HCT116 (cell line): ENCODE measurements around the gene RECK. TPM values are rescaled to one million over a fixed set of nuclear protein-coding genes. Genes with fewer than 3 reads are reported as not detected.

Experiments used
- ATAC-seq: fragments of 200-7000 bp; cut with Tn5 transposase; 2 replicates; pipeline ENCODE4 v1.9.1; 2020; ENCODE audit warnings: mild to moderate bottlenecking, moderate library complexity
- BruUV-seq: library from RNA; stranded (reverse); fragments of 400-500 nt; replicated peaks from 2 replicates; lab custom pipeline; 2021; lab: Mats Ljungman, UMichigan
- CTCF ChIA-PET: fragments of 300-600 bp; sonication (Branson Sonifier 250); formaldehyde crosslinking; loops from one replicate; lab custom pipeline; 2021; ENCODE audit warnings: antibody characterized with exemption; lab: Charles Lee
- POLR2A ChIA-PET: fragments of 300-600, 350-600 bp; sonication (Branson Sonifier 250); formaldehyde crosslinking; loops from one replicate; lab custom pipeline; 2021; ENCODE audit warnings: antibody characterized with exemption; lab: Charles Lee
- RAD21 ChIA-PET, 2 experiments: fragments of 300-600 bp; sonication (Branson Sonifier 250); formaldehyde crosslinking; loops; one replicate each; lab custom pipeline; 2023; ENCODE audit warnings: low total read pairs in 2 of 2; ENCODE audit not compliant: uncharacterized antibody in 2 of 2, unreplicated experiment in 2 of 2, low non-redundant PET in 1 of 2; lab: Charles Lee
- DNase-seq: peaks from one replicate; pipeline ENCODE4 v3.0.0-alpha.2; 2010; ENCODE audit warnings: low read depth, low spot score
- H2AFZ ChIP-seq: fragments of 200-600 bp; shearing (Covaris generic), sonication (generic); 2 replicates; pipeline ENCODE4 v1.6.1; 2017; ENCODE audit warnings: low read depth, mixed run types, mixed read lengths, antibody characterized with exemption, low read length; ENCODE audit not compliant: poor library complexity, severe bottlenecking
- H3K27ac ChIP-seq: 2 replicates; pipeline ENCODE4 v1.5.1; 2012; ENCODE audit warnings: low read depth, low read length
- H3K27me3 ChIP-seq: fragments of 200-600 bp; sonication (generic); 2 replicates; pipeline ENCODE4 v1.6.1; 2016; ENCODE audit warnings: mixed run types, low read length, mixed read lengths; ENCODE audit not compliant: insufficient read depth
- H3K36me3 ChIP-seq, 2 experiments: fragments of 200-500 bp in 1 of 2; fragments of 200-600 bp in 1 of 2; sonication (Bioruptor generic) in 1 of 2; sonication (generic) in 1 of 2; 2 replicates each; pipeline versions ENCODE4 v1.5.1 to v1.6.1; 2014 to 2016; ENCODE audit warnings: low read length in 2 of 2, inconsistent platforms in 1 of 2, mixed read lengths in 1 of 2, mixed run types in 1 of 2; ENCODE audit not compliant: insufficient read depth in 2 of 2, control insufficient read depth in 1 of 2
- H3K4me1 ChIP-seq, 2 experiments: fragments of 200-600 bp in 1 of 2; sonication (generic) in 1 of 2; 2 replicates each; pipeline versions ENCODE4 v1.5.1 to v1.6.1; 2012 to 2017; ENCODE audit warnings: low read length in 2 of 2, inconsistent platforms in 1 of 2, mild to moderate bottlenecking in 1 of 2, mixed read lengths in 1 of 2, mixed run types in 1 of 2, moderate library complexity in 1 of 2; ENCODE audit not compliant: insufficient read depth in 2 of 2, control insufficient read depth in 1 of 2
- H3K4me2 ChIP-seq: fragments of 200-600 bp; sonication (generic); 2 replicates; pipeline ENCODE4 v1.6.1; 2017; ENCODE audit warnings: mixed run types, low read length, mixed read lengths
- H3K4me3 ChIP-seq, 2 experiments: fragments of 200-600 bp in 1 of 2; sonication (generic) in 1 of 2; replicated peaks in 1 of 2; 2 replicates each; pipeline ENCODE4 v1.5.1; 2011 to 2016; ENCODE audit warnings: low read length in 2 of 2, control low read depth in 1 of 2, low read depth in 1 of 2, mild to moderate bottlenecking in 1 of 2, mixed read lengths in 1 of 2, mixed run types in 1 of 2
- H3K79me2 ChIP-seq: fragments of 200-600 bp; sonication (generic); 2 replicates; pipeline ENCODE4 v1.6.1; 2017; ENCODE audit warnings: mild to moderate bottlenecking, mixed run types, low read length, moderate library complexity, mixed read lengths; ENCODE audit not compliant: insufficient read depth
- H3K9ac ChIP-seq: fragments of 200-600 bp; sonication (generic); 2 replicates; pipeline ENCODE4 v1.6.1; 2016; ENCODE audit warnings: low read length, mixed read lengths
- H3K9me2 ChIP-seq: fragments of 200-600 bp; sonication (generic), shearing (Covaris generic); 2 replicates; pipeline ENCODE4 v1.6.1; 2017; ENCODE audit warnings: mixed run types, mild to moderate bottlenecking, moderate library complexity; ENCODE audit not compliant: insufficient read depth
- H3K9me3 ChIP-seq, 2 experiments: fragments of 200-500 bp in 1 of 2; fragments of 200-600 bp in 1 of 2; sonication (Bioruptor generic) in 1 of 2; sonication (generic) in 1 of 2; 2 replicates each; pipeline ENCODE4 v1.6.1; 2014 to 2017; ENCODE audit warnings: low read length in 2 of 2, mixed read lengths in 2 of 2, inconsistent platforms in 1 of 2, low read depth in 1 of 2, mild to moderate bottlenecking in 1 of 2, mixed run types in 1 of 2, moderate library complexity in 1 of 2; ENCODE audit not compliant: control insufficient read depth in 1 of 2, insufficient read depth in 1 of 2
- H4K20me1 ChIP-seq: fragments of 200-600 bp; sonication (generic), shearing (Covaris generic); 2 replicates; pipeline ENCODE4 v1.6.1; 2017; ENCODE audit warnings: mixed run types, mild to moderate bottlenecking, moderate library complexity; ENCODE audit not compliant: insufficient read depth
- ELF1 ChIP-seq: IDR thresholded peaks from 2 replicates; pipeline ENCODE4 v1.6.1; 2012; ENCODE audit warnings: low read depth, borderline replicate concordance
- FOSL1 ChIP-seq: IDR thresholded peaks from 2 replicates; pipeline ENCODE4 v1.6.1; 2012; ENCODE audit warnings: low read depth
- POLR2A ChIP-seq: IDR thresholded peaks from 2 replicates; pipeline ENCODE4 v1.7.0; 2011; ENCODE audit warnings: borderline replicate concordance; ENCODE audit not compliant: insufficient read depth, insufficient read length; ENCODE audit errors: extremely low read depth
- POLR2AphosphoS5 ChIP-seq: IDR thresholded peaks from 2 replicates; pipeline ENCODE4 v1.6.1; 2011; ENCODE audit warnings: mild to moderate bottlenecking, low read depth, low read length, moderate library complexity
- REST ChIP-seq: IDR thresholded peaks from 2 replicates; pipeline ENCODE4 v1.6.1; 2012; ENCODE audit warnings: low read depth
- SRF ChIP-seq: IDR thresholded peaks from 2 replicates; pipeline ENCODE4 v1.6.1; 2012; ENCODE audit warnings: low read depth
- ZBTB33 ChIP-seq: IDR thresholded peaks from 2 replicates; pipeline ENCODE4 v1.6.1; 2011; ENCODE audit warnings: mild to moderate bottlenecking, low read length, moderate library complexity; ENCODE audit not compliant: insufficient replicate concordance; ENCODE audit errors: extremely low read depth
- ZFX ChIP-seq: fragments of 450-650 bp; IDR thresholded peaks from 2 replicates; pipeline ENCODE4 v1.6.1; 2017
- intact Hi-C: fragments of 100-400 bp; cut with micrococcal nuclease; formaldehyde crosslinking; loops from 2 replicates; pipeline ENCODE4 v1.10.0; 2022
- total RNA-seq: library from RNA; stranded (reverse); gene quantifications from one replicate; pipeline ENCODE4 v1.2.1, GENCODE V29; 2021; ENCODE audit not compliant: unreplicated experiment

RECK gene
- total RNA-seq, 1 experiment from 2014 or later = 3.8 TPM

DNA sequence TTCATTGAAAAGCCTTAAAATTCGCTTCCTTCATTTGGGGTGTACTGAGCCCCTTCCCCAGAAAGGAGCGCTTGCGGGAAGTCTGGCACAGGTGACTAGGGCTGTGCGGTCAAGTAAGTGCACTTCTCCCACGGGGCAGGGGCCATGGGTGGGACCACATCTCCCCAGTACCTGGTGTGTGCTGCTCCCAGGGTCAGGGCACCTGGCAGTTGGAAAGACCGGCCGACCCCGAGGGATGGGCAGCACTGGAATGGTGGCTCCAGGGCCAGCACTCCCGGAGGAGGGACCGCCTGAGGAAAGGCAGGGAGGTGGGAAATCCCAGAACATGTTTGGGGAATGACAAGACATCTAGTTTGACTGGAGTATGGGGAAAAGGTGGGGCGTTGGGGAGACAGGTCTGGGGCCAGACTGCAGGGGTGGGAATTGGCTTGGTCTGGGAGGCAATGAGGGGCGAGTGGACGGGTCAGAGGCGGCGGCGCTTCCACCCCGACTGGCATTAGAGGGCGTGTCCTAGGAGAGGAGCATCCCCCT lies 99.1 kb downstream of the RECK start (continued):
- TF ChIP-seq ELF1 (no peak), FOSL1 (no peak)

- no TSS peak for BruUV-seq
Observed at GRCh38 chr9:36136272-36136893, 99.7 kb downstream of the RECK start, which contains the start of gene GLIPR2. TSS of gene GLIPR2 (plus strand) at chr9:36136733. CDS start at chr9:36136779, 46 bp downstream.

More at GRCh38 chr9:36136272-36136893, 99.7 kb downstream of the RECK start, which contains the start of gene GLIPR2:
- H3K9me2 ChIP-seq = no peaks in the 10 kb centered on the region
- POLR2A ChIA-PET = interaction anchor here (1.6 kb wide), 1 partner anchor 54 kb away, joined by 3 read pairs; the partner anchor contains the start of gene CLTA
- CTCF ChIA-PET = interaction anchor here (0.8 kb wide), 1 partner anchor 29 kb away, joined by 3 read pairs; no protein-coding TSS in a partner anchor
- peak; percentile 98 for ATAC-seq
- intact Hi-C loops = no loop called here
- RAD21 ChIA-PET = interaction anchor here in 1 of 2 experiments (0.5 kb wide), 1 partner anchor 268 kb away, joined by 3 read pairs; no protein-coding TSS in a partner anchor
- DNase-seq = peak; percentile 26
- H3K36me3 ChIP-seq = no peaks in the 10 kb centered on the region
- peak within 1 kb of the TSS; percentile 52; the same call in 1 of the 2 replicates for H3K27ac ChIP-seq
- H3K27me3 ChIP-seq = no peaks in the 10 kb centered on the region
- H3K4me1 ChIP-seq = peaks cover 0 to 20% of the 10 kb centered on the region in 2 experiments; a peak in 1 of 4 replicates
- H3K9me3 ChIP-seq = no peaks in the 10 kb centered on the region
- H3K4me2 ChIP-seq = peak within 1 kb of the TSS; percentile 92
- H3K9ac ChIP-seq = peak within 1 kb of the TSS; percentile 66
- peak within 1 kb of the TSS; percentile 26 for H2AFZ ChIP-seq
- H3K79me2 ChIP-seq = no peaks in the 10 kb centered on the region
- H4K20me1 ChIP-seq = no peaks in the 10 kb centered on the region
- TF ChIP-seq REST (no peak), POLR2AphosphoS5 (peak; percentile 82), ZFX (peak; percentile 39; the same call in 1 of the 2 replicates), ZBTB33 (no peak), SRF (peak; percentile 96), POLR2A (peak; percentile 66)
- TF ChIP-seq, all 23 proteins: peak for 4
- H3K4me3 ChIP-seq = peak within 1 kb of the TSS; percentile 58 to 72
